DMS153 (cell line): ENCODE results near the gene ABL2.
A peak's percentile ranks its signal among the peaks of the same experiment; 100 is the strongest.
"Not testable (repeated sequence)": the region's sequence is repeated elsewhere in the genome, so short reads cannot be mapped to it uniquely, and the experiment has no call there.

Experiments used
- DNase-seq: peaks from one replicate; lab custom pipeline; 2025; lab: John Stamatoyannopoulos, UW

Gene ABL2

GRCh38 chr1:179229214-179230140, at the start of gene ABL2:
Gene ABL2, minus strand, starts transcription at chr1:179229677. Its CDS starts 280 bp downstream, at chr1:179229397.
- DNase-seq = peak; percentile 40

- no peak for DNase-seq
These were observed 49.4 kb upstream of the ABL2 start for GRCh38 chr1:179278920-179279319.

- not testable (repeated sequence) for DNase-seq
These were observed 44.9 kb upstream of the ABL2 start for GRCh38 chr1:179274424-179274823.

GRCh38 chr1:179269071-179269470, 39.6 kb upstream of the ABL2 start:
- no peak for DNase-seq

GRCh38 chr1:179264507-179264906, 35.0 kb upstream of the ABL2 start:
- DNase-seq = no peak

GRCh38 chr1:179263121-179263520, 33.6 kb upstream of the ABL2 start:
- no peak for DNase-seq

- DNase-seq = no peak
These were observed 32.7 kb upstream of the ABL2 start for GRCh38 chr1:179262183-179262582.

GRCh38 chr1:179253286-179253972, 24.0 kb upstream of the ABL2 start:
- no peak for DNase-seq

GRCh38 chr1:179252606-179253005, 23.1 kb upstream of the ABL2 start:
- DNase-seq = no peak

- peak; percentile 24 for DNase-seq
These were observed 22.2 kb upstream of the ABL2 start for GRCh38 chr1:179251675-179252074.

- no peak for DNase-seq
These were observed 18.4 kb upstream of the ABL2 start for GRCh38 chr1:179247923-179248322.

GRCh38 chr1:179245426-179245825, 15.9 kb upstream of the ABL2 start:
- not testable (repeated sequence) for DNase-seq

- DNase-seq = no peak
These were observed 12.1 kb upstream of the ABL2 start for GRCh38 chr1:179241530-179242097.

- DNase-seq = no peak
These were observed 7.7 kb upstream of the ABL2 start for GRCh38 chr1:179237222-179237621.

GRCh38 chr1:179234863-179235262, 5.4 kb upstream of the ABL2 start:
- no peak for DNase-seq

GRCh38 chr1:179231923-179232322, 2.4 kb upstream of the ABL2 start:
- DNase-seq = no peak

- no peak for DNase-seq
These were observed 1.2 kb upstream of the ABL2 start for GRCh38 chr1:179230721-179231120.

- no peak for DNase-seq
These were observed 774 bp upstream of the ABL2 start for GRCh38 chr1:179230251-179230650.

- DNase-seq = no peak
These were observed 679 bp downstream of the ABL2 start for GRCh38 chr1:179228783-179229213.

GRCh38 chr1:179226738-179227137, 2.7 kb downstream of the ABL2 start:
- no peak for DNase-seq

- not testable (repeated sequence) for DNase-seq
These were observed 5.0 kb downstream of the ABL2 start for GRCh38 chr1:179224466-179224865.

- not testable (repeated sequence) for DNase-seq
These were observed 8.4 kb downstream of the ABL2 start for GRCh38 chr1:179221121-179221520.
